Measurements from ENCODE around the gene ARX. TPM values are rescaled to one million over a fixed set of nuclear protein-coding genes. Genes with fewer than 3 reads are reported as not detected.

ARX gene
- 0.25 to 0.74 TPM (median 0.69 TPM) in 5 replicates for total RNA-seq (2022; extraction: Qiagen RNA extraction)

DNA sequence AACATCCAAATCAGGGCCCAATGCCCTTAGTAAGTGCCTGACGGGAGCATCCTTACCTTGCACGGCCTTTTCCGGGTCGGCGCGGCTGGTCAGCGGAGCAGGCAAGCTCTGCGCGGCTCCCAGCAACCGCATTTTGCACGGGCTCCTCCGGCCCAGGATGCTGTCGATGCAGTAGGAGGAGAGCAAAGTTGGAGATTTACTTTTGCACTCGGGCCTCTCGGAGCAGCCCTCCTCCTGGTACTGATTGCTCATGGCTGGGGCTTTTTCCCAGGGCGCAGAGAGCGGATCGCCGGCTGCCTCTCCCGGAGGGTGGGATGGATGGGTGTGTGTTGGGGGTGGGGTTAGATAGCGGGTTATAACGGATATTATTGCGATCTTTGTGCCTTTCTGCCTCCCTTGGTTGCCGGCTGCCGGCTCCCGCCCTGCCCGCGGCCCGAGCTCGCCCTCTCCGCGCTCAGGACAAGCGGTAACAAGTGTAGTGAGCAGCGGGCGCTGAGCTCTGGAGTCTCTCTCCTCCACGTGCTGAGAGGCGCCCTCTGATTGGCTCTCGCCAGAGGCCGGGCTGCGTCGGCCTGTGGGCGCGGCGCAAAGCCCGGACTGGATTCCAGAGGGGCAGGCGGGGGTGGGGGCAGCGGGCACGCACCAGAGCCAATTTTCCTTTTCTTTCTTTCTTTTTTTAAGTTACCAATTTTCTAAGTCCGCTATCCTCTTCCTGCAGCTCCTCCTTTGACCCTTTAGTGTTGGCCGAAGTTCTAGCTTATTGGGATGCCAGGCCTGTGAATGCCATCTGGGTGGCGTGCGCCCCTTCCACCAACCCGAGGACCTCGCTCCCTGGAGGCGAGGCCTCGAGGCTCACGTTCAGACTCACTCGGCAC is at the start of gene ARX:
TSS of gene ARX (minus strand) at position 480 of the 875 bp plus-strand sequence. CDS start at position 252, 228 bp downstream.

